ENCODE data around the gene TAOK1.

Gene TAOK1

GRCh38 chr17:29588017-29588561, 197.9 kb downstream of the TAOK1 start:
- DNase-seq (ENCODE audit: low read depth): no peak
- in situ Hi-C loops (cut with HindIII; ENCODE audit: low sequenced_read_pairs): no loop called here
- TF ChIP-seq, protein P1, sequence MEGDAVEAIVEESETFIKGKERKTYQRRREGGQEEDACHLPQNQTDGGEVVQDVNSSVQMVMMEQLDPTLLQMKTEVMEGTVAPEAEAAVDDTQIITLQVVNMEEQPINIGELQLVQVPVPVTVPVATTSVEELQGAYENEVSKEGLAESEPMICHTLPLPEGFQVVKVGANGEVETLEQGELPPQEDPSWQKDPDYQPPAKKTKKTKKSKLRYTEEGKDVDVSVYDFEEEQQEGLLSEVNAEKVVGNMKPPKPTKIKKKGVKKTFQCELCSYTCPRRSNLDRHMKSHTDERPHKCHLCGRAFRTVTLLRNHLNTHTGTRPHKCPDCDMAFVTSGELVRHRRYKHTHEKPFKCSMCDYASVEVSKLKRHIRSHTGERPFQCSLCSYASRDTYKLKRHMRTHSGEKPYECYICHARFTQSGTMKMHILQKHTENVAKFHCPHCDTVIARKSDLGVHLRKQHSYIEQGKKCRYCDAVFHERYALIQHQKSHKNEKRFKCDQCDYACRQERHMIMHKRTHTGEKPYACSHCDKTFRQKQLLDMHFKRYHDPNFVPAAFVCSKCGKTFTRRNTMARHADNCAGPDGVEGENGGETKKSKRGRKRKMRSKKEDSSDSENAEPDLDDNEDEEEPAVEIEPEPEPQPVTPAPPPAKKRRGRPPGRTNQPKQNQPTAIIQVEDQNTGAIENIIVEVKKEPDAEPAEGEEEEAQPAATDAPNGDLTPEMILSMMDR (IDR thresholded peaks at IDR 0.05; ENCODE audit: low read depth, low read length, missing control alignments): no peak
- peak overlapping the region; percentile 73 for H3K4me3 ChIP-seq (ENCODE audit: low read depth, low read length)

DNA sequence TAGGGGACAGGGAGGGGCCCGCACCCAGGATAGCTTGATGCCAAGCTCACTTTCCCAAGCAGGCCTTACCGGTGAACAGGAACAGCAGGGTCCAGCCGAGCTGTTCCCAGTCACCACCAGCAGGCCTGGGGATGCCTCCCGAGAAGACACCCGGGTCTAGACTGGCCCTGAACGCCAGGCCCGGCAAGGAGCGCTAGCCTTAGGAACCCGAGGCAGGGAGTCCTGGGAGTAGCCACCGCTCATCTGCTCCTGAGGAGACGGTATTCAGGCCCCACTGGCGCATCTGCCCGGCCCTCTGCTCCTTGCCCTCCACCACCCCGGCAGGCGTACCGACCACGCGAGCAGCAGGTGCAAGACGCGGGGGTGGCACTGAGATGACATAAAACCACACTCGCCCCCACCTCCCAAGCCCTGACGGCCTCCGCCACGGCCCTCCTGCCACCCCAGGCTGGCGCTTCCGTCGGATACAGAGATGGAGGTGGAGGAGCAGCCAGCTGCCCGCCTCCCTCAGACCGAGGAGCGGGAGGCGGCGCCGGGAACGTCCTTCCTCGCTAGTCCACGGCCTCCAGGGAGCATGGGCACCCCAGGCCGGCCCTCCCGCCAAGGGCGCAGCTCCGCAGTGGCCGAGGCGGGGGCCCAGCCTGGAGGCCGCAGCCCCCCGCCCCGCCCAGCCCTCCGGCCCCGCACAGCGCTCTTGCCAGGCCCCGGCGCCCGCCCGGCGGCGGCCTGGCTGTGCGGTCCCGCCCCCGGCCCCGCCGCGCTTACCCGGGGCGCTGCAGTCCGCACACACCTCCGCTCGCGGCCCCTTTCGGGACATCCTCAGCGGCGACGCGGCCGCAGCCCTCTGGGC, 198.6 kb downstream of the TAOK1 start:
- no peak for DNase-seq (ENCODE audit: low read depth)
- peak overlapping the region; percentile 73 for H3K4me3 ChIP-seq (ENCODE audit: low read depth, low read length)
- in situ Hi-C loops (cut with HindIII; ENCODE audit: low sequenced_read_pairs): no loop called here
- TF ChIP-seq, protein P1 (IDR thresholded peaks at IDR 0.05; ENCODE audit: low read depth, low read length, missing control alignments): no peak

DNA sequence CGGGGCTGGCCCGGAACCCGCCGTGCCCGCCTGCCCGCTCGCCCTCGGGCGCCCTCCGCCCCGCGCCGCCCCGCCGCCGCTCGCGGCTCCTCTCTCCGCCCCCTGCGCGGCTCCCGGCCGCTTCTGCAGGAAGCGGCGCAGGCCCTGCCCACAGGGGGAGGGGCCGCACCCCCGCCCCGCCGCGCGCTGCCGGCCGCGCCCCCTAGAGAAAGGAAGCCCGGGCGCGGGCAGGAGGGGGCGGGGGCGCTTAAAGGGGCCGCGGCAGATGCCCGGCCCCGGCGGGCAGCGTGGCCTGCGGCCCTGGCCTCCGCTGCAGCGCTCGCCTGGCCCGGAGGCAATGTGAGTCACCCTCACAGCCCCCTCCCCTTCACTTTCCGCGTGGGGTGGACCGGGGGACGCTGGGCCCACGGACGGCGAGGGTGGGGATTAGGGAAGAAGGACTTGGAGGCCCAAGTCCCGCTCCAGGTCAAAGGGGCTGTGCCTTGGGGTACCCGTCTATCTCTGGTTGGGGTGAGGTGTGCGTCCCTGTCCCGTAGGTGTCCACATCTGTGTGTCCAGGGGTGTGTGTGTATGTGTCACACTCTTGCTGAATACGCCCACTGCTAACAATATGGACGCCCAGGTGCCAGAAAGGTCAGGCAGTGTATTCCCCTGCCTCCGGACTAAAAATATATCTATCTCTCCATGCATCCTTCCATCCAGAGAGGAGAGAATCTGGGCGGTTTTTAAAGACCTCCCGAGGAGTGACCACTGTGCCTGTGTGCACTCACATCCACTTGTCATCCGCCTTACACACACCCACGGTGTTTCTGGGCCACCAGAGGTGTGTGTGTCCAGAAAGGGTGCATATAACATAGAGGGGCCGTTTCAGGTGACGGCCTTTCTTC, 199.6 kb downstream of the TAOK1 start, which contains the start of gene GIT1:
TSS of gene GIT1 (minus strand) at position 125 of the 887 bp plus-strand sequence. CDS start 270 bp downstream, outside the sequence.
- TF ChIP-seq, protein P1 (IDR thresholded peaks at IDR 0.05; ENCODE audit: low read depth, low read length, missing control alignments): no peak
- peak within 1 kb of the TSS; percentile 73 for H3K4me3 ChIP-seq (ENCODE audit: low read depth, low read length)
- in situ Hi-C loops (cut with HindIII; ENCODE audit: low sequenced_read_pairs): no loop called here
- DNase-seq (ENCODE audit: low read depth): no peak

DNA sequence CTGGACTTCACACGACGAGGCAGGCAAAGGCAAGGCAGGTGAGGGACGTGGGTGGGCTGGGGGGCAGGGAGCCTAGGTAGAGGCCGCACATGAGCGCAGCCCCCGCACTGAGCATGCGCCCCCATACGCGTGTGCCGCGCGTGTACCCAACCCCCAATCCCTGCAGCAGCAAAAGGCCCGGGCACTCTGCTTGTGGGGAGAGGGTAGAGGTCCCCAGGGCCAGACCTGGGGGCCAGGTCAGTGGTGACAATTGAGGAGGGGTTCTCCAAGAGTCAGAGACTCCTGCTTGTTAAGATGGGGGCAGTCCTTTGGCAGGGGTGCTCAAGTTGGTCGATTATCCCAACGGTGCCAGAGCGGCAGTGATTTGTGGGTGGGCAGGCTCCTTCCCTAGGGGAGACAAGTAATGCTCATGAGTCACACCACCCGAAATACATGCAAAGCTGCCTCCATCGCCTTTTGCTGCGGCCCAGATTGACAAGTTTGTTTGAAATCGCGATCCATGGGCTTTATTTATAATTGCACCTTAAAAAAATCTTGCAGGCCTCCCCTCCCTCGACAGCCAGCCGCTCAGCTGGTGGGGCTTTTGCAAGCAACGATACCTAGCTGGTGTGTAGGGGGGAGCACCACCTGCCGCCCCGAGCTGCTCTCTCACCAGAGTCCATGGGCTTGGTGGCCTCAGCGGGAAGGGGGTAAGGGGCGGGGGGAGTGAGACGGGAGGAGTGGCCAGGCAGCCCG, 200.4 kb downstream of the TAOK1 start:
- in situ Hi-C loops (cut with HindIII; ENCODE audit: low sequenced_read_pairs): no loop called here
- TF ChIP-seq, protein P1 (IDR thresholded peaks at IDR 0.05; ENCODE audit: low read depth, low read length, missing control alignments): no peak
- H3K4me3 ChIP-seq (ENCODE audit: low read depth, low read length): peak overlapping the region; percentile 44
- DNase-seq (ENCODE audit: low read depth): no peak

DNA sequence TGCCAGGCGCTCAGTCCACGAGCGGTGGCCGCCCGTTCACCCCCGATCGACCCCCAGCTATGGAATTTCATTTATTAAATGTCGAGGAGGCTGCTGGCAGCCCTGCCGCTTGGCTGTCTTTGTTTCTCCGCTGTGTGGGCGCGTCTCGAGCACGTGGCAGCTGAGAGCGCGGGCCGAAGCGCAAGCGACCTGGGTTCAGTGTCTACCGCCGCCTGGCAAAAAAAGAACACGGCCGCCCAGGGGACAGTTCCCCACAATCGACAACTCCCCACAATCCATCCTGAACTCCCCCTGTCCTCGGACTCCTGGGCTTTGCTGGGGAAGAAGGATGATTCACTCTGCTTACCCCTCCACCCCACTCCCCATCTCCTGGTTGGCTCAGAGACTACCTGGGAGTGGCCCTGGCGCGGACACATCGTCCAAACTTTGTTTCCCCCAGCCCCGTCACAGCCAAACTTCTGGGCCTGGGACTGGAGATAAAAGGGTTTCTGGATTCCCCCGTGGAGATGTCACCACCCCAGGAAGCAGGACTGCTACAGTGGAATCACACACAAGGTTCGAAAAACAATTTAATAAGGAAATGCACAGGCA, 201.1 kb downstream of the TAOK1 start:
- in situ Hi-C loops (cut with HindIII; ENCODE audit: low sequenced_read_pairs): no loop called here
- H3K4me3 ChIP-seq (ENCODE audit: low read depth, low read length): peak overlapping the region; percentile 31
- TF ChIP-seq, protein P1 (IDR thresholded peaks at IDR 0.05; ENCODE audit: low read depth, low read length, missing control alignments): no peak
- no peak for DNase-seq (ENCODE audit: low read depth)

All from astrocyte of the cerebellum (primary cell).